ENCODE results near the gene CAMKK2.
"Not testable (repeated sequence)": the region's sequence is repeated elsewhere in the genome, so short reads cannot be mapped to it uniquely, and the experiment has no call there.

The CAMKK2 gene

DNA sequence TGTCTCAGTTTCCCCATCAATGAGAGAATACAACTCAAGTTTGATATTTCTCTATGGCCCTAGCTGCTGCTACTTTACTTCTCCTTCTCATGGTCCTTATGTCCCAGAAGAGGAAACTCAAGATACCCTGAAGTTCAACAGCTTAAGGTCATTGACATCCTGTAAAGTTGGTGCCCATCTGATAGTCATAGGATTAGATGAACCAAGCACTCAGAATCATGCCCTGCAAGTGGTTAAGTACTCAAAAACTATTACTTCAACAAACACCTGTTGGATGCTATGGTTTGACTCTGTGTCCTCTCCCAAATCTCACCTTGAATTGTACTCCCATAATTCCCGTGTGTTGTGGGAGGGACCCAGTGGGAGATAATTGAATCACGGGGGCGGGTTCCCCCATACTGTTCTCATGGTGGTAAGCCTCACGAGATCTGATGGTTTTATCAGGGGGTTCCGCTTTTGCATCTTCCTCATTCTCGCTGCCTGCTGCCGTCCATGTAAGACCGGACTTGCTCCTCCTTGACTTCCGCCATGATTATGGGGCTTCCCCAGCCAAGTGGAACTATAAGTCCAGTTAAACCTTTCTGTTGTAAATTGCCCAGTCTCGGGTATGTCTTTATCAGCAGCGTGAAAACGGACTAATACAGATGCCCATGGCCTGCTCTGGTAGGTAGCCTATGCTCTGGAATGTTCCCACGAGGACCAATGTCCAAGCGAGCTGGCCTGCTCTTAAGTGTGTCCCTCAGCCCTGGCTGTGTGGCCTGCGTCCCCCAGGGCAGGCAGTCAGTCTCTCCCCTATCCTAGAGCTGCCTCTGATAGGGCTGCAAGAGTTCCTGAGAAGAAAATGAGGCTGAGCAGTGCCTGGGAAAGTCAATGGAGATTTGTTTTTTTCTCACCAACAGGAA is 18.1 kb downstream of the CAMKK2 start:
- DNase-seq: no peak

DNA sequence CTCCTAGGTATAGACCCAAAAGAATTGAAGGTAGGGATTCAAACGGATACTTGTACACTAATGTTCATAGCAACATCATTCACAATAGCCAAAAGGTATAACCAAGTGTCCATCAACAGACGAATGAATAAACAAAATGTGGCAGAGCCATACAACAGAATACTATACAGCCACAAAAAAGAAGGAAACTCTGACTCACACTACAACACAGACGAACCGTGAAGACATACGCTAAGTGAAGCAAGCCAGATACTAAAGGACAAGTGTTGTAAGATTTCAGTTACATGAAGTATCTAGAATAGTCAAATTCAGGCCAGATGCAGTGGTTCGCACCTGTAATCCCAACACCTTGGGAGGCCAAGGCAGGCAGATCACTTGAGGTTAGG is 19.1 kb downstream of the CAMKK2 start:
- DNase-seq: no peak

DNA sequence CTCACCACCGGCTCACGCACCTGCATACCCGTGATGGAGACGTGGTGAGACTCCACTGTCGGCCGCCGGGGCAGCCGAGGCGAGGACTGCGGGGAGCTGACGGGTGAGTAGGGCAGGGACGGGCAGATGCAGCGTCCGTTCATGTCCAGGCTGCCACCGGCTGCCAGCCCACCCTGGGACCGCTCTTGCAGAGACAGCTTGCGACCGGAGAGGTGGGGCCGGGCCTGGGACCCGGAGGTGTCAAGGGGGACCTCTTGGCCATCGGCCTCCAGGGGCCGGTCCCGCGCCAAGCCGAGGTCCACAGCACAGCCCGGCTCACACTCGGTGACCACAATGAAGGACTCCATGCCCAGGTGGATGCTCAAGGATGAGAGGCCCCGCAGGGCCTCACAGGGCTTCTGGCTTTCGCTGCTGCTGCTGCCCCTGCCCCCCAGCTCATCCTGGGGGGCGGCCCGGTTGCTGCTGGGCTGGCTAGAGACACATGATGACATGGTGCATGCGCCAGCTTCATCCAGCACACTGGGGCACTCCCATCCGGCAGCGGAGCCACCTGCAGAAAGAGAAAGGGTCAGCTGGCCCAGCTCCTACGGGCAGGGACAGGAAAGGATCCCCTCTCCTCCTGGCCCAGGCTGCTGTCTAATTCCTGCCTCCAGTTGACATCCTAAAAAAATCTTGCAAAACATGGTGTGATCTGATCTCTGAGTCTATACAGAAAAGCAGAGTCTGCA is 22.3 kb downstream of the CAMKK2 start:
- no peak for DNase-seq

DNA sequence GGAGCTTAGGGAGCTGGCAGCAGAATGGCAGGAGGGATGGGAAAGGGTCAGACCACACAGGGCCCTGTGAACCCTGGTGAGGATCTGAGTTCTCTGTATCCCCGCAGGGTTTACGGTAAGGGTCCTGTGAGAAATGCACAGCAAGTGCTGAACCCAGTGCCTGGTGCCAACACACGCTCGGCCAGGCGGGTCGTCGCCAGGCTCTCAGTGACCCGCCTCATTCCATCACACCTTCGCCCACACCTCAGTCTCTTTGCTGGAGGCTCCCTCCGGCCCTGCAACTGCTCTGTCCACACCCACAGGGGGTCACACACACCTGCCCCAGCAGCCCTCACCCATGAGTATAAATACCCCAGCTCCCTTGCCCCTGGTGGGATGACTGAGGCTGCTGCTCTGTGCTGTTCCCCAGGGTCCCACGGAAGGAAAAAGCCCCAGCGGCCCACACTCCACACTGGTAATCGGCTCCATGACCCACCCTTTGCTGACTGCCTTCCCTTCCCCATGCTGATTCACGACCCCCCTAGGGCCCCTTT is 23.1 kb downstream of the CAMKK2 start:
- no peak for DNase-seq

DNA sequence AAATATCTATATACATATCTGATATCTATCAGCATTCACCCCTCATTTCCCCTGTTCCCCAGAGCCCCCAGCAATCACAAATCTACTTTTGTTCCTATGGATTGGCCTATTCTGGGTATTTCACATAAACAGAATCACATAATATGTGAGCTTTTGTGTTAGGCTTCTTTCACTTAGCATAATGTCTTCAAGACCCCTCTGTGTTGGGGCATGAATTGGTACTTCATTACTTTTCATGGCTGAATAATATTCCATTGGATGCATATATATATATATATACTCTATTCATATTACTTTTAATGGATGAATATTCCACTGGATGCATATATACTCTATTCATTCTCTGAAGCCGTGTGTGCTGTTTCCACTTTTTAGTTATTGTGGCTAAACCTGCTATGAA is 28.7 kb downstream of the CAMKK2 start:
- DNase-seq: no peak

DNA sequence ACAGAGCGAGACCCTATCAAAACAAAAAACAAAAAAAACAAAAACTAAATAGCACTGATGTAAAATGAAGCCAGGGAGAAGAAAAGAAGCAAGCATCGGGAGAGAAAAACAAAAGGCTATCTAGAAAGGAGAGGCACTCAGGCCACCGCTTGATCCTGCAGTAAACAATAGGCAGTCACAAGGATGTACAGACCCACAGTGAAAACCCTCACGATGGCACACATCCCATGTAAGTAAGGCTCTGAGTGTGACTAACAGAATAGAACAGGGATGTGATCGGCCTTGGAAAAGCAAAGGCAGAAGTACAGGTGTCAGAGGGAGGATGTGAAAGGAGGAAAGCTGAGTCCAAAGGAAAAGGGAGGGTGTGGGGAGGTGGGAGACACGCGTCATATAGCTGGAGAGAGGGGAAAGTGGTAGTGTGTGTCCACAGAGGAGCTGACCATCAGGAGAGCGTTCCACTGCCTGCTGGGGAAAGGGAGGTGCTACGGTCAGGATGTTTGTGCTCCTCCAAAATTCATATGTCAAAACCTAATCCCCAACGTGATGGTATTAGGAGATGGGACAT is 31.5 kb downstream of the CAMKK2 start:
- DNase-seq: no peak

DNA sequence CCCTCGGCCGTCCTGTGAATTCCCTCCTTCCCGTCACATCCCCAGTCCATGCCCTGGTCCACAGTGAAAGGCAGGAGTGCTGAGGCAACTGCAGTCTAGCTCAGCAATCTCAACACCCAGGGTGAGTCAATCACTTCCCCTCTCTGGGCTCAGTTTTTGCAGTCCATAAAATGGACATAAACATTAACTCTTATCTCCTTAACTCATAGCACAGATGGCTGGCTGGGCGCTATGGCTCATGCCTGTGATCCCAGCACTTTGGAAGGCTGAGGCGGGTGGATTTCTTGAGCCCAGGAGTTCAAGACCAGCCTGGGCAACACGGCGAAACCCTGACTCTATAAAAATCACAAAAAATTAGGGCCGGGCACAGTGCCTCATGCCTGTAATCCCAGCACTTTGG is 32.4 kb downstream of the CAMKK2 start:
- no peak for DNase-seq

DNA sequence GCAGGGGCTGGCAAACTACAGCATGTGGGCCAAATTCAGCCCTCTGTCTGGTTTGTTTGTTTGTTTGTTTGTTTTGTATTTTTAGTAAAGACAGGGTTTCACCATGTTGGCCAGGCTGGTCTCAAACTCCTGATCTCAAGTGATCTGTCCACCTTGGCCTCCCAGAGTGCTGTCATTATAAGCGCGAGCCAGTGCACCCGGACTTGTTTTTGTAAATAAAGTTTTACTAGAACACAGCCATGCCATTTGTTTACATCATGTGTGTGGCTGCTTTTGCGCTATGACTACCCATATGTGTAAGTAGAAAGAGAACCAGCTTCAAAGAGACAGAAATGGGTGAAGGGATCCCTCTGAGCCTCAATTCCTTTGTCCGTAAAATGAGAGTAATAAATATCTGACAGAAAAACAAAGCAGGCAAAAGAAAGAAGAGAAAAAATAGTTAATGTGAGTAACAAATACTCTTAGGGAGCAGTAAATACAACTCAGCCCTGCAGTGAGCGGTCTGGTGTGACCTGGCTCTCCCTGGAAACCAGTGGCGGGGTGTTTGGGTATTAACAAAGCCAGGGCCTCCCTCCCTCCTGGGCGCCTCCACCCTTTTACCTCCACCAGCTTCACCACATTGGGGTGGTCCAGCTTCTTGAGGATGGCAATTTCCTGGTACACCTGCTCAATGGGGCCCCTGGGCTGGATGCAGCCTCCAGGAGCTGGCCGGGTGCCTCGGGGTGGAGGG is 33.1 kb downstream of the CAMKK2 start:
- no peak for DNase-seq

DNA sequence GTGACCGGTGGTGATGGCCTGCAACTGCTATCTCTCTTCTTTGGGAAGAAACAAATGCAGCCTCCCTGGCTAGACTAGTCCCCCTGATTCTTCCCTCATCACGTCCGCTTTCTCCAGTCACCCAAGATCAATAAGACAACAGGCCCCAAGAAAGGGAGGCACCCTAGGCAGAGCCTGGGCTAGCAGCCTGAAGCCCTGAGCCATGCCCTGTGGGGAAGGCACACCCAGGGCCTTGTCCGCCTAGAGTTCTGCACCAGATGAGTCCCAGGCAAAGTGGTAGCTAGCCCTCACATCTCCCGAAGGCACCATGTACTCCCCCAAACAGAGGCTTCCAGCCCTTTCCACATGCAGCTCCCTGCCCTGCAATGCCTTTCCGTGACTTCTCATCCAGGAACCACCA is 35.1 kb downstream of the CAMKK2 start:
- DNase-seq: no peak

DNA sequence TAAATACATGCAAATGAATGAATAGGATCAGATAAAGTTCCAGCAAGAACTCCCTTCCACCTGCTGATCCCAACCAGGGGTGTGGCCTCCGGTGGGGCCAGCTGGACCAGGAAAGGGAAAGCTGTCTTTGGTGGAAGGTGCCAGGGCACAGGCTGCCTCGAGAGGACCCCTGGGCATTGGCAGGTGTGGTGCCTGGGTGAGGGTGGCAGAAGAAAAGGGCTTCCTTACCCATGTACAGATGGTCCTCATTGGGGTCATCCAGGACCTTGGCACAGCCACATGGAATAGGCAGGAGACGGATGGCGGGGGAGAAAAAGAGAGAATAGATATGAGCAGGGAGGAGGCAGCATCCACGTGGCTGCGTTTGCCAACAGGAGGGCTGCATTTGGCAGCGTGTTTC is 36.4 kb downstream of the CAMKK2 start:
- DNase-seq: no peak

DNA sequence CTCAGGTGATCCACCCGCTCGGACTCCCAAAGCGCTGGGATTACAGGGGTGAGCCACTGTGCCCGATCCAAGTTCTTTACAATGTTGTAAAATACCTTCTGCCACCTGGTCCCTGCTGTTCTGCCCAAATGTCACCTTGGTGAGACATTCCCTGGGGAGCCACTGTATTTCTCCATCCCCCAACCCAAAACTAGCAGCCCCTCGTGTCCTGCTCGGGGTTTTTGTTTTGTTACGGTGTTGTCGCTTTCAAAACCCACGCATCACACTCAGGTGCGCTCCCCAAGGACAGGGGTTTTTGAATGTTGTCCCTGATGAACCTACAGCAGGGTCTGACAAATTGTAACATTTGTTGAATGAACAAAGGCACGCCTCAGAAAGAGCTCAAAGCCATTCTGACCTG is 37.4 kb downstream of the CAMKK2 start:
- DNase-seq: no peak

DNA sequence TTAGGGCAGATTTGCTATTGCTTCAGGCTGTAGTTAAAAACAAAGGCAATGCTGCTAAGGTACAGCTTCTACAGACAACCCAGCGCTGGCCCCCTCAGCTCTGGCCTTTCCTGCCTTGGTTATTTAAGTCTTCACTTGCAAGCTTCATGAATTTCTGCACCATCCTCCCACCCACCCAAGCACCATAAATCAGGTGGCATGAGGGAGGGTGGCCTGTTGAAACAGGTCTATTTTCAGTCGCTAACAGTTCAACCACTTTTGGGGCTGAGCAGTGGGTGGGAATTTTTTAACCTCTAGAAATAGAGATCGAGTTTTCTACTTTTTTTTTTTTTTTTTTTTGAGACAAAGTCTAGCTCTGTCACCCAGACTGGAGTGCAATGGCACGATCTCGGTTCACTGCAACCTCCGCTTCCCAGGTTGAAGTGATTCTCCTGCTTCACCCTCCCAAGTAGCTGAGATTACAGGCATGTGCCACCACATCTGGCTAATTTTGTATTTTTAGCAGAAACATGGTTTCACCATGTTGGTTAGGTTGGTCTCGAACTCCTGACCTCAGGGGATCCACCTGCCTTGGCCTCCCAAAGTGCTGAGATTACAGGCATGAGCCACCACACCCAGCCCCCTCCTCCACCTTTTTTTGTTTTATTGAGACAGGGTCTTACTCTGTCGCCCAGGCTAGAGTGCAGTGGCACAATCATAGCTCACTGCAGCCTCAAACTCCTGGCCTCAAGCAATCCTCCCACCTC is 38.6 kb downstream of the CAMKK2 start:
- not testable (repeated sequence) for DNase-seq

DNA sequence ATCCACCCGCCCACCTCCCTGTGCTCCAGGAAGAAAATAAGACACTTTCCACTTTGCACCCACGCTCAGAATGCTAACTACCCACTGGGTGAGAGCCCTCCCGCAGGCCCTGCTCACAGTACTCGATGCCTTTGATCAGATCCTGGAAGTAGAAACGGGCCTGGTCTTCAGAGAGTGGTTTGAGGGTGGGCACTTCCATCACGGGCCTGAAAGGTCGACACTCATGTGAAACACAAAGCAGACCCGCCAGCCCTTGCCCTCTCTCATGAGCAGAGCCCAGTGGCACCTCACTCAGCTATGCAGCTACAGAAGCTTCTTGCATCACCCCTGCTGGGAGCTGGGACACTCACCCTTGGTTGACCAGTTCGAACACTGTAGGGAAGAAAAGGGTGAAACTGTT is 41.1 kb downstream of the CAMKK2 start:
- DNase-seq: no peak

DNA sequence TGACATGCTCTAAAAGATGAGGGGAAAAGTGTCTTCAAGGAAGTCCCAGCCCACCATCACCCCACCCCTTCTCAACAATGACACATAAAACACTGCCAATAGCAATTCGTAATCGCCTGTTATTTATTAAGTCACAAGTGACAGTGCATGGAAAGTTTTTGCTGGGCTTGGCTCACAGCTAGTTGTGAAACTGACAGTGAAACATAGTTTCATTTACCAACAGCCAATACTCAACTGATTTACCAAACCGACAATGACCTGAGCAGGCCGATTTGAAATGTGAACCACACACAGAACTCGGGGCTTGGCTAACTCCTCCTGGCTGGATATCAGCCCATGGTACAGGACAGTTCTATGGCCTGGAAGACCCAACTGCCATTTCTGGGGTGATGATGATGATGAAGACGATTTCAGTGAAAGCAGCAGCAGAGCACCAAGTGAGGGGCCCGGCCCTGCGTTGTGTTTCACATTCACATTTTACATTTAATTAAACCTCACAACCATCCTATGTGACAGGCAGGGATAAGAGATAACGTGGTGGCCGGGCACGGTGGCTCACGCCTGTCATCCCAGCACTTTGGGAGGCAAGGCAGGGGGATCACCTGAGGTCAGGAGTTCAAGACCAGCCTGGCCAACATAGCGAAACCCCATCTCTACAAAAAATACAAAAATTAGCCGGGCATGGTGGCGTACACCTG is 42.7 kb downstream of the CAMKK2 start:
- no peak for DNase-seq

DNA sequence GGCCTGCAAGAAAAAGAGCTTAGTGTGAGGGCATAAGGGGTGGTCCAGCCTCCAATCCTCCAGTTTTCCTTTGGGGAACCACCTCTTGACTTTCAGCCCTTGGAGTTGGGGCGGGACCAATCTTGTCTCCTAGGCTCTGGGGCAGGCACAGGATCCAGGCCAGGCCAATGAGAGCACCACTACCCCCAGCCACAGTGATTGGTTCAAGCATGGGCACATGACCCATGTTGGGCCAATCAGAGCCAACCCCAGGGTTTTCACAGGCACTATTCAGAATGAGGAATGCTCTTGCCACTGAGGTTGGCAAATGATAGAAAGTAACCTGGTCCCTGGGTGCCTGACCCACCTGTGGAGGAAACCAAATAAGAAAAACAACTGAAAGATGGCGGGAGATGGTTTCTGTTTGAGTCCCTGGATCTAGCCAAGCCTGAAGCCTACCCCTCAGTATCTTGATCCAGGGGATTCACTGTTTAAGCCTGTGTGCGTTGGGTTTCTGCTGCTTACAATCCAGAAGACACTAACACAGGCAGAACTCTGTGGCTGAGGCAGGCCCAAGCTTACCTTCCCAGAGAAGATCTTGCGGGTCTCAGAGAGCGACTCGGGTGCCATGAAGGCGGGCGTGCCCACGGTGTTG is 43.7 kb downstream of the CAMKK2 start:
- DNase-seq: no peak

DNA sequence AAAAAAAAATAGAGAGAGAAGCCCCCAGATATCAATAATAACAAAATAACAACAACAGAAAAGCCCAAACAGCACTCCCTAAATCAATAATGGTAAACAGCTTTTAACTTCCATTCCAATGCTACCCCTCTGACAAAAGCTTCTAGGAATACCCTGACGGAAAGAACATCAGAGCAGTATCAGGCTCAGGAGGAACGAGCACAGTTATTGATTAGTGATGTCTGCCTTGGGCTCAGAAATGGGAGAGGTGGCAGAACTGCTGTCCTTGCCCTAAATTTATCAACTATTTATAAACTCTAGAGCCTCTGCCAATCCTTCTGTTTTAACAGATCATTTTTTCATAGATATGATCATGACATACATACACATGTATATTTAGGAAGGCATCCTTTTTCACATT is 44.7 kb downstream of the CAMKK2 start:
- no peak for DNase-seq

DNA sequence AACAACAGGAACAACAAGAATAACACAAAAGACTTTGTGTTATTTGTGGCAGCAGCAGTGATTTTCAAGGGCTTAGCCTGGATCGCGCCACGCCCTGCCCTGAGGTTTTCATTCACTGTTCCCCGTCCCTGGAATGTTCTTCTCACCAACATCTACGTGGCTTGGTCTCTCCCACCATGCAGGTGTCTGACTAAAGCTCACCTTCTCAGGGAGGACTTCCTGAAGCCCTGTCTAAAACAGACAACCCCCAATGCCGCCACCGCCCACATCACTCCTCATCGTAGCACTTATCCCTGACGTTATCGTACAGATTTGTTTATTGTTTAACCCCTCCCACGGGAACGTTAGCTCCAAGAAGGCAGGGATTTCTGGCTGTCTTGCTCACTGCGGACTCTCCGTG is 46.1 kb downstream of the CAMKK2 start:
- no peak for DNase-seq

DNA sequence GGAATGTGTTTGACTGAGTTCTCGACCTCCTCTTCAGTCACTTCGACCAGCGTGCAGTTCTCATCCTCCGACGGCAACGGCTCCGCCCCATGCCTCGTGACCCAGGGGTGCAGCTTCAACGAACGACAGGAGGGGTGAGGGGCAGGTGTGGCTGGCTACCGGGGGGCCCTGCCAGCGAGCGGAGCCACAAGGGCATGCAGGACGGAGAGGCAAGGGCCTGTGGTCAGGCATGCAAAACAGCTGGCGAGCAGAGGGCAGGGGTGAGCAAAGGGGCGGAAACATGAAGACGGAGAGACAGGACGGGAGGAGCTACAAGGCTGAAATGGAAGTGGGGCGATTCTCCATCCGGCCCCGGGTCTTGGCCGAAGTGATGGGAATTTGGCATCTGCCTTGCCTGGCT is 47.9 kb downstream of the CAMKK2 start:
- DNase-seq: no peak

DNA sequence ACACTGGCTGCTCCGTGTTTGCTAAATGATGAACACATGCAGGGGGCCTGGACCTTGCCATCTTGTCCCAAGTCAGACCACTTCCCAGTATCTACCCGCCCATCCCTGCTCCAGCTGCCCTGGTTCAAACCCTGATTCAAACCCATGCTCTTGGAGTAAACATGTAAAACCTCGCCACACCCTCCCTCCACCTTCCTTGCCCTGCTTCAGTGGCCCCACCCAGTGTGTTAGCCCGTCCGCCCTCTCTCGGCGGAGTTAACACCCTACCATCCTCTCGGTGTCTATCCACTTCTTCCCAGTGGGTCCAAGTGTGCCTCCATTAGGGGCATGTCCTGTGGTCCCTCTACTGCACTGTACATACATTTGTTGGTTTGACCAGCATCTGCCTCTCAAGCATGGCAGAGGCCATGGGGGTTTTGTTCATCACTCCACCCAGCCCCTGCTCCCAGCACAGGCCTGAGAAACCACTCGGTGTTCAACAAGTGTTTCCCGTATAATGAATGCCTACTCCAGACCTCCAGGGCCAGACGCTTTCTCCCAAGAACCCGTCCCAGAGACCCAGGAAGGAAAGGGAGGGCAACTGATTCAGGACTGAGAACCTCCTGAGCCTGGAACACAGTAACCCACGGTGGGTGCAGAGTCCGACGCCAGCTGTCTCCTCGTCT is 49.5 kb downstream of the CAMKK2 start:
- DNase-seq: no peak

DNA sequence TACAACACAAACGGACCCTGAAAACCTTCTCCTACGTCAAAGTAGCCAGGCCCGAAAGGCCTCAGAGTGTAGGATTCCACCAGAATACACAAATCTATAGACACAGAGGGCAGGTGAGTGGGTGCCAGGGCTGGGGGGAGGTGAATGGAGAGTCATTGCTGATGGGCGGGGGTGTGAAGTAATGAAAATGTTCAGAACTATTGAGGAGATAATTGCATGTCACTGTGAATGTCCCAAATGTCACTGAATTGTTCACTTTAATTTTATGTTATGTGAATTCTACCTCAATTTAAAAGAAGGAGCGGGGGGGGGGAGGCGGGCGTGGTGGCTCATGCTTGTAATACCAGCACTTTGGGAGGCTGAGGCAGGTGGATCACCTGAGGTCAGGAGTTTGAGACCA is 50.6 kb downstream of the CAMKK2 start:
- DNase-seq: no peak

Data from fibroblast of skin of abdomen (primary cell).